Activated B cell treated with CpG ODN at 0.5 μM for 24 hours (primary cell): Measurements from ENCODE around the gene SLC15A1. TPM values are rescaled to one million over a fixed set of nuclear protein-coding genes. Genes with fewer than 3 reads are reported as not detected.

ENCODE experiments used
- ATAC-seq: fragments of 200-7000 bp; cut with Tn5 transposase; one replicate; pipeline ENCODE4 v1.10.0; 2021; ENCODE audit warnings: low read depth, mild to moderate bottlenecking, moderate library complexity
- CTCF ChIA-PET: fragments of 350-600 bp; sonication (Branson Sonifier 250); formaldehyde crosslinking; loops from one replicate; lab custom pipeline; 2021; ENCODE audit warnings: antibody characterized with exemption; lab: Charles Lee
- POLR2A ChIA-PET: fragments of 350-600 bp; sonication (Branson Sonifier 250); formaldehyde crosslinking; loops from one replicate; lab custom pipeline; 2021; ENCODE audit warnings: antibody characterized with exemption; lab: Charles Lee
- DNase-seq: peaks from one replicate; pipeline ENCODE4 v3.0.0; 2022
- H3K27ac Mint-ChIP-seq: one replicate; pipeline ENCODE4 v1.8.0; 2020; ENCODE audit warnings: mixed read lengths
- H3K27me3 Mint-ChIP-seq: one replicate; pipeline ENCODE4 v1.8.0; 2021; ENCODE audit warnings: mixed read lengths
- H3K36me3 Mint-ChIP-seq: one replicate; pipeline ENCODE4 v1.8.0; 2021; ENCODE audit warnings: low read depth, mixed read lengths
- H3K4me1 Mint-ChIP-seq: one replicate; pipeline ENCODE4 v1.8.0; 2021; ENCODE audit warnings: mixed read lengths
- H3K4me3 Mint-ChIP-seq: one replicate; pipeline ENCODE4 v1.8.0; 2020; ENCODE audit warnings: mild to moderate bottlenecking, mixed read lengths
- H3K9me3 Mint-ChIP-seq: one replicate; pipeline ENCODE4 v1.8.0; 2020; ENCODE audit warnings: mixed read lengths
- CTCF ChIP-seq: fragments of 200-600 bp; IDR thresholded peaks from one replicate; pipeline ENCODE4 v1.8.0; 2022; ENCODE audit warnings: antibody characterized with exemption, mild to moderate bottlenecking
- intact Hi-C: fragments of 100-400 bp; cut with micrococcal nuclease; formaldehyde crosslinking; loops from one replicate; pipeline ENCODE4 v1.15.1; 2024
- total RNA-seq: library from RNA; stranded (reverse); gene quantifications from 2 replicates; pipeline ENCODE4 v1.2.3, GENCODE V29; 2022

Gene SLC15A1
- total RNA-seq, 1 donor from 2014 or later: not detected

GRCh38 chr13:98657506-98658085 is 94.9 kb downstream of the SLC15A1 start:
- DNase-seq: no peak
- POLR2A ChIA-PET: no interaction called here

GRCh38 chr13:98656223-98656622 is 96.2 kb downstream of the SLC15A1 start:
- TF ChIP-seq CTCF: no peak
- ChIA-PET CTCF (interaction anchor here (1.3 kb wide), 1 partner anchor 17 kb away, joined by 3 read pairs; no protein-coding TSS in a partner anchor), POLR2A (no interaction called here)
- H3K9me3 Mint-ChIP-seq: no peaks in the 10 kb centered on the region
- H3K4me1 Mint-ChIP-seq: peaks cover 3% of the 10 kb centered on the region
- peaks cover 2% of the 10 kb centered on the region for H3K27me3 Mint-ChIP-seq
- H3K4me3 Mint-ChIP-seq: no peak overlapping the region
- ATAC-seq (no peak), DNase-seq (no peak)
- no peaks in the 10 kb centered on the region for H3K36me3 Mint-ChIP-seq
- no peak overlapping the region for H3K27ac Mint-ChIP-seq
- intact Hi-C loops: no loop called here

More at GRCh38 chr13:98657506-98658085, 94.9 kb downstream of the SLC15A1 start:
- intact Hi-C loops: no loop called here
- Mint-ChIP-seq H3K4me1 (peaks cover 3% of the 10 kb centered on the region), H3K4me3 (no peak overlapping the region), H3K27me3 (peaks cover 5% of the 10 kb centered on the region), H3K9me3 (no peaks in the 10 kb centered on the region), H3K36me3 (no peaks in the 10 kb centered on the region), H3K27ac (no peak overlapping the region)
- ATAC-seq: no peak
- TF ChIP-seq CTCF: no peak
- CTCF ChIA-PET: no interaction called here

- peak; percentile 62 for TF ChIP-seq CTCF
- ATAC-seq (peak; percentile 96), DNase-seq (peak; percentile 55)
- intact Hi-C loops: loop anchor here (1.0 to 5.0 kb wide), 7 partner anchors 20 to 208 kb away; no protein-coding TSS in a partner anchor
- H3K4me1 Mint-ChIP-seq: peaks cover 5% of the 10 kb centered on the region
- H3K4me3 Mint-ChIP-seq: no peak overlapping the region
- H3K27ac Mint-ChIP-seq: no peak overlapping the region
- H3K36me3 Mint-ChIP-seq: no peaks in the 10 kb centered on the region
- H3K27me3 Mint-ChIP-seq: peaks cover 2% of the 10 kb centered on the region
- CTCF ChIA-PET: interaction anchor here (0.6 to 6.0 kb wide), 42 partner anchors 12 to 613 kb away, joined by 3 to 155 read pairs (median 5); partner anchors contain the start of gene STK24
- no peaks in the 10 kb centered on the region for H3K9me3 Mint-ChIP-seq
- POLR2A ChIA-PET: interaction anchor here (1.3 kb wide), 1 partner anchor 208 kb away, joined by 10 read pairs; no protein-coding TSS in a partner anchor
These were observed 98.9 kb downstream of the SLC15A1 start for GRCh38 chr13:98653463-98653985.

- POLR2A ChIA-PET: interaction anchor here (1.3 kb wide), 1 partner anchor 207 kb away, joined by 10 read pairs; no protein-coding TSS in a partner anchor
- no peak overlapping the region for H3K4me3 Mint-ChIP-seq
- CTCF ChIA-PET: interaction anchor here (0.6 to 6.0 kb wide), 41 partner anchors 13 to 613 kb away, joined by 3 to 155 read pairs (median 5); partner anchors contain the start of gene STK24
These were observed 99.6 kb downstream of the SLC15A1 start for GRCh38 chr13:98652721-98653462.

More at GRCh38 chr13:98652721-98653462, 99.6 kb downstream of the SLC15A1 start:
- ATAC-seq (no peak), DNase-seq (no peak)
- no peak for TF ChIP-seq CTCF
- Mint-ChIP-seq H3K27ac (no peak overlapping the region), H3K4me1 (peaks cover 5% of the 10 kb centered on the region), H3K36me3 (no peaks in the 10 kb centered on the region), H3K27me3 (peaks cover 2% of the 10 kb centered on the region), H3K9me3 (no peaks in the 10 kb centered on the region)
- intact Hi-C loops: loop anchor here (1.0 to 5.0 kb wide), 7 partner anchors 20 to 208 kb away; no protein-coding TSS in a partner anchor
